Epithelial cell of esophagus (primary cell): ENCODE results near the gene MCOLN1.

ENCODE experiments used
- DNase-seq: peaks from one replicate; pipeline ENCODE4 v3.0.0; 2010; ENCODE audit warnings: low read depth
- H3K4me3 ChIP-seq: 2 replicates; pipeline ENCODE4 v1.5.1; 2011; ENCODE audit warnings: mild to moderate bottlenecking, low read length, control low read depth
- CTCF ChIP-seq: IDR thresholded peaks from 2 replicates; pipeline ENCODE4 v1.5.1; 2011; ENCODE audit warnings: low read depth, mild to moderate bottlenecking, low read length, control low read depth, inconsistent platforms; ENCODE audit not compliant: insufficient read depth; ENCODE audit errors: missing control alignments

MCOLN1 gene

DNA sequence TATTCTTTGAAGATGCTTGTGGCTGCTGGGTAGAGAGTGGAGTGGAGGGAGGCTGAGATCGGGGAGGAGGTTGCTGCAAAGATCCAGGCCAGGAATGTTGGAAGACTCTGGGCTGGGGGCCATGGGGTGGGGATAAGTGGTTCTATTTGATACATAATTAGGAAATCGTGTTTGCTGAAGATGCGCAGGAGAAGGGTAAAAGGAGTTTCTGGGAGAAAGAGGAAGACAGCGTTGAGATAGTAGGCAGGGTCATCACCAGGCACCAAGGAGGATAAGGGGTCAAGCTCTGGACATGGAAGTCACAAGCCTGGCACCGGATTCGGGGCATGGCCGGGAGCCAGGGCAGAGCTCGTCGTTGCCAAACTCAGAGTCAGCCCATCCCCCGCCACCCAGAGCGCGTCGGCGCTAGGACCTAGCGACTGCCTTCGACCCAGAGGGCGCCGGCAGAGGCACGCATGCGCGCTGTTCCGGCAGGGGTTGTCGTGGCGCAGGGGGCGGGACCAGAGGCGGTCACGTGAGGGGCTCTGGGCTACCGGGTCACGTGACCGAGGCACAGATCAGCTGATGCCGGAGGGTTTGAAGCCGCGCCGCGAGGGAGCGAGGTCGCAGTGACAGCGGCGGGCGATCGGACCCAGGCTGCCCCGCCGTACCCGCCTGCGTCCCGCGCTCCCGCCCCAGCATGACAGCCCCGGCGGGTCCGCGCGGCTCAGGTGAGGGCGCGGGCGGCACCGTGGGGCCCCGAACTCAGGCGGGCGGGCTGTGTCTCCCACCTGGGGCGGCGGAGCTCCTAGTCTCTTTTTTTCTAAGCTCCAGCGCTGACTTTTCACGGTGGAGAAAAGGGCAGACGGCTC, at the start of gene MCOLN1:
Gene MCOLN1 (plus strand): TSS at position 553 of the 851 bp plus-strand sequence. CDS start 127 bp downstream, at position 680.
- peak within 1 kb of the TSS; percentile 66 for H3K4me3 ChIP-seq
- peak; percentile 97 for DNase-seq
- no peak for TF ChIP-seq CTCF

- H3K4me3 ChIP-seq = no peak overlapping the region
- no peak for DNase-seq
- no peak for TF ChIP-seq CTCF
These were observed 46.8 kb upstream of the MCOLN1 start for GRCh38 chr19:7475665-7476064.

DNA sequence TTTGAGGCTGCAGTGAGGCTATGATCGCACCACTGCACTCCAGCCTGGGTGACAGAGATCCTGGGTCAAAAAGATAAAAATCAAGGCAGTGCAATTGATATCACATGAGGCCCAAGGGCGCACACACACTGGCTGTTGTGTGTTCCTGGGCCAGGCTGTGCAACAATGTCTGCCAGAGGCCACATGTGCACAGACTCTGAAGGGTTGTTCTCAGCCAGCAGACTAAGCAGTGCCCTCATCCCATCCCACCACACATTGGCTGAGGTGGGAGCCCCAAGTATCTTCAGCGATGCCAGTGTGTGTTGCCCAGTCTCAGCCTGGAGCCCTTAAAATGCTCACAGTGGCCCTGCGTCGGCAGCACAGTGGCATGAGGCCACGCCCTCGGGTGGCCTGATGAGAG, 46.2 kb upstream of the MCOLN1 start:
- H3K4me3 ChIP-seq = no peak overlapping the region
- TF ChIP-seq CTCF = no peak
- no peak for DNase-seq

DNA sequence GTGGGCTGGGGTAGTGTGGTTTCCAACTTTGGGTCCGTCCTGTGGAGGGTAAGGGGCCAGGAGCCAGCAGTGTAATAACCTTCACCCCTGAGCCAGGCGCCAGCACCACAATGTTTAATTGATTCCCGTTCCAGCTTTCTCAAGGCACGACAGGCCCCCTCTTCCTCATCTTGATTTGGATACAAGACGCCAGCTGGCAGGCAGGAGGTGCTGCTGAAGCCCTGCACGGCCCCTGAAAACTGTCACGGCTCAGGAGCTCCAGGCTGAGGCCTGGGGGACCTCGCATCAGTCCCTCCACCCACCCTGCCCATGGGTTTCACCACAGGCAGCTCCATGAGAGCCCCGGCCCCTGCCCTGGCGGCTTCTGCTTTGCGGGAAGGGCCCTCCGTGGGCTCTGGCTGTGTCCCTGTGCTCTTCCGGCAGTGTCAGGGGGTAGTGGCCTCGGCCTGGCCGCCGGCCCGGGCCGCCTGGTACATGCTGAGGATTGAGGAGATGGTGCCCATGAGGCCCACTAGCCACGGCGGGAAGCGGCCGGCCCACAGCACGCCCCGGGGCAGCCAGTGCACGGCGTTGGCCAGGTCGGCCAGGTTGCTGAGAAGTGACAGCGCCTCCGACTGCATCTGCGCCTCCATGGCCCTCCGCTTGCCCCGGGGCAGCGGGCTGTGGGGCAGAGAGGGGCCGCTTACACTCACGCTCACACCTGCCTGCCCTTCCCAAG, 45.5 kb upstream of the MCOLN1 start:
- no peak for TF ChIP-seq CTCF
- no peak for DNase-seq

GRCh38 chr19:7477758-7478157, 44.7 kb upstream of the MCOLN1 start:
- no peak overlapping the region for H3K4me3 ChIP-seq
- DNase-seq = no peak
- TF ChIP-seq CTCF = no peak

More for the DNA sequence above, 45.5 kb upstream of the MCOLN1 start:
- H3K4me3 ChIP-seq = no peak overlapping the region

- H3K4me3 ChIP-seq = no peak overlapping the region
- no peak for DNase-seq
These were observed 44.1 kb upstream of the MCOLN1 start for GRCh38 chr19:7478173-7478842.

More at GRCh38 chr19:7478173-7478842, 44.1 kb upstream of the MCOLN1 start:
- TF ChIP-seq CTCF = no peak
